CD14-positive monocyte (primary cell): ENCODE data around the gene MAPK12. TPM values are rescaled to one million over a fixed set of nuclear protein-coding genes. Genes with fewer than 3 reads are reported as not detected.

Experiments used
- DNase-seq, 3 donors: peaks; one replicate each; pipeline ENCODE4 v3.0.0-alpha.2; 2011 to 2022
- H2AFZ ChIP-seq: 2 replicates; pipeline ENCODE4 v1.6.0; 2012; ENCODE audit warnings: mild to moderate bottlenecking, low read depth, low read length, inconsistent platforms; ENCODE audit not compliant: insufficient read depth, poor library complexity, severe bottlenecking
- H3K27ac ChIP-seq, 2 donors: 1 replicate in 1 of 2; 2 replicates in 1 of 2; pipeline ENCODE4 v1.5.1; 2012 to 2013; ENCODE audit warnings: low read length in 2 of 2, control low read depth in 1 of 2, inconsistent platforms in 1 of 2, low read depth in 1 of 2, mild to moderate bottlenecking in 1 of 2
- H3K27me3 ChIP-seq, 2 donors: one replicate each; pipeline versions ENCODE4 v1.6.0 to v1.6.1; 2011 to 2013; ENCODE audit warnings: low read length in 2 of 2; ENCODE audit not compliant: control insufficient read depth in 2 of 2, insufficient read depth in 2 of 2
- H3K36me3 ChIP-seq, 2 donors: replicated peaks in 1 of 2; 1 replicate in 1 of 2; 2 replicates in 1 of 2; pipeline versions ENCODE4 v1.5.1 to v1.6.1; 2012 to 2013; ENCODE audit warnings: low read length in 2 of 2, control low read depth in 1 of 2, inconsistent platforms in 1 of 2, mild to moderate bottlenecking in 1 of 2; ENCODE audit not compliant: insufficient read depth in 2 of 2, control insufficient read depth in 1 of 2
- H3K4me1 ChIP-seq, 2 donors: 1 replicate in 1 of 2; 2 replicates in 1 of 2; pipeline versions ENCODE4 v1.5.1 to v1.6.1; 2012 to 2013; ENCODE audit warnings: low read length in 2 of 2, control low read depth in 1 of 2, inconsistent platforms in 1 of 2, mild to moderate bottlenecking in 1 of 2, moderate library complexity in 1 of 2; ENCODE audit not compliant: insufficient read depth in 2 of 2, control insufficient read depth in 1 of 2
- H3K4me2 ChIP-seq: replicated peaks from 2 replicates; pipeline ENCODE3; 2012; ENCODE audit warnings: low read length, moderate library complexity, mild to moderate bottlenecking; ENCODE audit not compliant: poor library complexity, severe bottlenecking; ENCODE audit errors: extremely low read depth
- H3K4me3 ChIP-seq, 3 experiments: fragments of 200-600 bp in 1 of 3; sonication (generic) in 1 of 3; replicated peaks in 1 of 3; 1 replicate in 2 of 3; 2 replicates in 1 of 3; pipeline ENCODE4 v1.5.1; 2011 to 2013; ENCODE audit warnings: low read length in 3 of 3, mild to moderate bottlenecking in 3 of 3, control low read depth in 2 of 3, low read depth in 2 of 3, inconsistent platforms in 1 of 3, moderate library complexity in 1 of 3
- H3K79me2 ChIP-seq: 2 replicates; pipeline ENCODE4 v1.6.0; 2012; ENCODE audit warnings: mild to moderate bottlenecking, control low read depth, inconsistent platforms, low read length, moderate library complexity; ENCODE audit not compliant: insufficient read depth
- H3K9ac ChIP-seq: 2 replicates; pipeline ENCODE4 v1.6.0; 2017; ENCODE audit warnings: low read length, mild to moderate bottlenecking; ENCODE audit not compliant: insufficient read depth, poor library complexity, severe bottlenecking
- H3K9me3 ChIP-seq, 2 donors: replicated peaks in 1 of 2; 1 replicate in 1 of 2; 2 replicates in 1 of 2; pipeline versions ENCODE4 v1.5.1 to v1.6.1; 2012 to 2013; ENCODE audit warnings: low read length in 2 of 2, control low read depth in 1 of 2; ENCODE audit not compliant: control insufficient read depth in 1 of 2, insufficient read depth in 1 of 2
- H4K20me1 ChIP-seq: 2 replicates; pipeline ENCODE4 v1.6.0; 2012; ENCODE audit warnings: mild to moderate bottlenecking, low read length, control low read depth, moderate library complexity; ENCODE audit not compliant: insufficient read depth
- H3K27ac Mint-ChIP-seq, 7 donors: one replicate each; pipeline ENCODE4 v1.8.0; 2020; ENCODE audit warnings: mild to moderate bottlenecking in 7 of 7, mixed read lengths in 7 of 7, moderate library complexity in 6 of 7, inconsistent platforms in 2 of 7
- H3K27me3 Mint-ChIP-seq, 3 donors: one replicate each; pipeline ENCODE4 v1.8.0; 2021 to 2022; ENCODE audit warnings: low read depth in 3 of 3, mild to moderate bottlenecking in 3 of 3, mixed read lengths in 3 of 3, moderate library complexity in 3 of 3, inconsistent platforms in 1 of 3
- H3K36me3 Mint-ChIP-seq, 2 donors: one replicate each; pipeline ENCODE4 v1.8.0; 2020; ENCODE audit warnings: mixed read lengths in 2 of 2, inconsistent platforms in 1 of 2, mild to moderate bottlenecking in 1 of 2
- H3K4me1 Mint-ChIP-seq: one replicate; pipeline ENCODE4 v1.8.0; 2020; ENCODE audit warnings: mild to moderate bottlenecking, mixed read lengths
- H3K4me3 Mint-ChIP-seq, 2 donors: one replicate each; pipeline ENCODE4 v1.8.0; 2020; ENCODE audit warnings: mild to moderate bottlenecking in 2 of 2, mixed read lengths in 2 of 2, moderate library complexity in 1 of 2
- H3K9me3 Mint-ChIP-seq, 7 donors: one replicate each; pipeline ENCODE4 v1.8.0; 2020 to 2022; ENCODE audit warnings: mixed read lengths in 7 of 7, mild to moderate bottlenecking in 6 of 7, moderate library complexity in 6 of 7, inconsistent platforms in 2 of 7
- WGBS: methylation state at CpG from one replicate; pipeline ENCODE4 v1.1.5; 2013; ENCODE audit warnings: missing lambda C conversion rate; ENCODE audit not compliant: insufficient coverage; 5-methylcytosine and 5-hydroxymethylcytosine counted together
- intact Hi-C, 2 donors: fragments of 100-400 bp; cut with micrococcal nuclease; formaldehyde crosslinking; loops; one replicate each; pipeline versions ENCODE4 v1.15.0 to v1.15.1; 2023
- polyA plus RNA-seq, 3 donors: library from polyadenylated mRNA; depleted of rRNA in 1 of 3; unstranded in 2 of 3; stranded (reverse) in 1 of 3; fragments of 300-500 nt in 2 of 3; fragments of >200 nt in 1 of 3; fragmentation: Illumina TruSeq in 2 of 3; gene quantifications; 1 replicate in 2 of 3; 2 replicates in 1 of 3; pipeline ENCODE4 v1.2.3, GENCODE V29; 2012 to 2021
- TF ChIP-seq, protein P1 (sequence below): fragments of 200-600 bp; IDR thresholded peaks from one replicate; pipeline ENCODE4 v1.8.0; 2022; ENCODE audit warnings: antibody characterized with exemption, mild to moderate bottlenecking

The MAPK12 gene
- polyA plus RNA-seq, 3 donors = 0.06 to 3.2 (median 0.13) TPM

DNA sequence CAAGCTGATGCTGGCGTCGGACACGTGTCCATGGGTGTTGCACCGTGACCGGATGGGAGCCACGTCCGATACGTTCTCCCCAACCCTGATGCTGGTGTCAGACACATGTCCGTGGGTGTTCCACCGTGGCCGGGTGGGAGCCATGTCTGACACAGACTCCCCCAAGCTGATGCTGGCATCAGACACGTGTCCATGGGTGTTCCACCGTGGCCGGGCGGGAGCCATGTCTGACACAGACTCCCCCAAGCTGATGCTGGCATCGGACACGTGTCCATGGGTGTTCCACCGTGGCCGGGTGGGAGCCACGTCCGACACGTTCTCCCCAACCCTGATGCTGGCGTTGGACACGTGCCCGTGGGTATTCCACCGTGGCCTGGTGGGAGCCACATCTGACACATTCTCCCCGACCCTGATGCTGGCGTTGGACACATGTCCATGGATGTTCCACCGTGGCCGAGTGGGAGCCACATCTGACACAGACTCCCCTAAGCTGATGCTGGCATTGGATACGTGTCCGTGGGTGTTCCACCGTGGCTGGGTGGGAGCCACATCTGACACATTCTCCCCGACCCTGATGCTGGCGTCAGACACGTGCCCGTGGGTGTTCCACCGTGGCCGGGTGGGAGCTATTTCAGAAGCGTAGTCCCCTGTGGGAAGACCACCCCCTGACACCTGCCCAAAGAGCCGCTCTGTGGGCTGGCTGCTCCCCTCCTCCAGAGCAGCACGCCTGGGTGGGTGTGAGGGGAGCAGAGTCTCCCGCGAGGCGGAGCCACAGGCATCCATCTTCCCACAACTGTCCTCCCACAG, 40.7 kb downstream of the MAPK12 start:
- Mint-ChIP-seq H3K9me3 (no peaks in the 10 kb centered on the region), H3K4me3 (no peak overlapping the region), H3K27ac (no peak overlapping the region), H3K4me1 (peaks cover 6% of the 10 kb centered on the region), H3K36me3 (peaks cover 64 to 92% of the 10 kb centered on the region in 2 donors), H3K27me3 (no peaks in the 10 kb centered on the region)
- Histone ChIP-seq H3K79me2 (peaks cover 4% of the 10 kb centered on the region), H3K27me3 (no peaks in the 10 kb centered on the region), H3K27ac (no peak overlapping the region), H2AFZ (no peak overlapping the region), H4K20me1 (peaks cover 49% of the 10 kb centered on the region), H3K9me3 (no peaks in the 10 kb centered on the region), H3K36me3 (peaks cover 83 to 85% of the 10 kb centered on the region in 2 donors), H3K4me1 (peaks cover 0 to 9% of the 10 kb centered on the region in 2 donors), H3K4me2 (no peak overlapping the region), H3K4me3 (no peak overlapping the region), H3K9ac (no peak overlapping the region)
- intact Hi-C loops = no loop called here
- TF ChIP-seq, protein P1, sequence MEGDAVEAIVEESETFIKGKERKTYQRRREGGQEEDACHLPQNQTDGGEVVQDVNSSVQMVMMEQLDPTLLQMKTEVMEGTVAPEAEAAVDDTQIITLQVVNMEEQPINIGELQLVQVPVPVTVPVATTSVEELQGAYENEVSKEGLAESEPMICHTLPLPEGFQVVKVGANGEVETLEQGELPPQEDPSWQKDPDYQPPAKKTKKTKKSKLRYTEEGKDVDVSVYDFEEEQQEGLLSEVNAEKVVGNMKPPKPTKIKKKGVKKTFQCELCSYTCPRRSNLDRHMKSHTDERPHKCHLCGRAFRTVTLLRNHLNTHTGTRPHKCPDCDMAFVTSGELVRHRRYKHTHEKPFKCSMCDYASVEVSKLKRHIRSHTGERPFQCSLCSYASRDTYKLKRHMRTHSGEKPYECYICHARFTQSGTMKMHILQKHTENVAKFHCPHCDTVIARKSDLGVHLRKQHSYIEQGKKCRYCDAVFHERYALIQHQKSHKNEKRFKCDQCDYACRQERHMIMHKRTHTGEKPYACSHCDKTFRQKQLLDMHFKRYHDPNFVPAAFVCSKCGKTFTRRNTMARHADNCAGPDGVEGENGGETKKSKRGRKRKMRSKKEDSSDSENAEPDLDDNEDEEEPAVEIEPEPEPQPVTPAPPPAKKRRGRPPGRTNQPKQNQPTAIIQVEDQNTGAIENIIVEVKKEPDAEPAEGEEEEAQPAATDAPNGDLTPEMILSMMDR = no peak
- WGBS = 95% methylated on average over 40 of the region's 45 CpGs
- no peak for DNase-seq

DNA sequence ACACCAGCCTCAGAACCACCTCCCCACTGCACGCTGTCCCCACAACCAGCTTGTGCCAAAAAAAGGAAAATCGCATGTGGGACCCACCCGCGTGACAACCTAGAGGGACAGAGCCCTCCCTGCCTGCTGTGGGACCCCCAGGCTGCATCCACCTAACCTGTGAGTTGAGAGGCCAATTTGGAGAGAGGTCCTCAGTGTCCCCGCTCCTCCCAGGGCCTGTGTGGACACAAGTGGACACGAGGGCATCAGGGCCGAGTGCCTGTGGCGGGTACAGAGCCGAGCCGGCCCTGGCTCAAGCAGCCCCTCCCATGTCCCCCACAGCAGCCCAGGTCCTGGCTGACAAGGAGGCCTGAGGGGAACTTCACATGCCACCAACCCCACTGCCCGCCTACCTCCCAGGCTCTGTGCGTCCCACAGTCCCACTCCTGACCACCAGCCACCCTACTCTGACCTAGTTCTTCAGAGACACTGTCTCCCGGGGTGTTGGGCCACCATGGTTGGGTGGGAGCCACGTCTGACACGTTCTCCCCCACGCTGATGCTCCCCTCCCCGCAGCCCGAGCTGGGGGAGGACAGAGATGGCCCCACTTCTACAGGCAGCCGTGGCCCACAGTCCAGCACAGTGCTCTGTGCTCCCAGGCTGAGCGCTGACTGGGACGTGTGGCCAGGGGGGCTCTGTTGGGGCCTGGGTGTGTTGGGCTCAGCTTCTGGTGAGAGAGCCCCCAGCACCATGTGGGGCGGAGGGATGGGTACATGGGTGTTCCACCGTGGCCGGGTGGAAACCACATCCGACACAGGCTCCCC, 41.5 kb downstream of the MAPK12 start:
- H3K27me3 ChIP-seq = no peaks in the 10 kb centered on the region
- peaks cover 6% of the 10 kb centered on the region for H3K4me1 Mint-ChIP-seq

More for the DNA sequence above, 41.5 kb downstream of the MAPK12 start:
- intact Hi-C loops = no loop called here
- Histone ChIP-seq H3K4me1 (peaks cover 0 to 9% of the 10 kb centered on the region in 2 donors), H3K4me3 (no peak overlapping the region), H2AFZ (no peak overlapping the region), H3K4me2 (no peak overlapping the region), H3K36me3 (peaks cover 83 to 86% of the 10 kb centered on the region in 2 donors), H3K27ac (no peak overlapping the region), H3K79me2 (peaks cover 10% of the 10 kb centered on the region), H4K20me1 (peaks cover 57% of the 10 kb centered on the region), H3K9ac (no peak overlapping the region), H3K9me3 (no peaks in the 10 kb centered on the region)
- Mint-ChIP-seq H3K9me3 (no peaks in the 10 kb centered on the region), H3K4me3 (no peak overlapping the region), H3K36me3 (peaks cover 63 to 91% of the 10 kb centered on the region in 2 donors), H3K27me3 (no peaks in the 10 kb centered on the region), H3K27ac (peak overlapping the region in 1 of 7 donors; percentile 56)
- TF ChIP-seq, protein P1 = no peak
- 80% methylated on average over 15 of the region's 25 CpGs for WGBS
- DNase-seq = no peak
